Activated T-cell treated with anti-CD3 and anti-CD28 coated beads for 48 hours (primary cell): ENCODE data around the gene AKR7A3.
A peak's percentile ranks its signal among the peaks of the same experiment; 100 is the strongest.

Experiments
- DNase-seq: peaks from one replicate; pipeline ENCODE4 v3.0.0-alpha.2; 2020; ENCODE audit warnings: low read depth

Gene AKR7A3

DNA sequence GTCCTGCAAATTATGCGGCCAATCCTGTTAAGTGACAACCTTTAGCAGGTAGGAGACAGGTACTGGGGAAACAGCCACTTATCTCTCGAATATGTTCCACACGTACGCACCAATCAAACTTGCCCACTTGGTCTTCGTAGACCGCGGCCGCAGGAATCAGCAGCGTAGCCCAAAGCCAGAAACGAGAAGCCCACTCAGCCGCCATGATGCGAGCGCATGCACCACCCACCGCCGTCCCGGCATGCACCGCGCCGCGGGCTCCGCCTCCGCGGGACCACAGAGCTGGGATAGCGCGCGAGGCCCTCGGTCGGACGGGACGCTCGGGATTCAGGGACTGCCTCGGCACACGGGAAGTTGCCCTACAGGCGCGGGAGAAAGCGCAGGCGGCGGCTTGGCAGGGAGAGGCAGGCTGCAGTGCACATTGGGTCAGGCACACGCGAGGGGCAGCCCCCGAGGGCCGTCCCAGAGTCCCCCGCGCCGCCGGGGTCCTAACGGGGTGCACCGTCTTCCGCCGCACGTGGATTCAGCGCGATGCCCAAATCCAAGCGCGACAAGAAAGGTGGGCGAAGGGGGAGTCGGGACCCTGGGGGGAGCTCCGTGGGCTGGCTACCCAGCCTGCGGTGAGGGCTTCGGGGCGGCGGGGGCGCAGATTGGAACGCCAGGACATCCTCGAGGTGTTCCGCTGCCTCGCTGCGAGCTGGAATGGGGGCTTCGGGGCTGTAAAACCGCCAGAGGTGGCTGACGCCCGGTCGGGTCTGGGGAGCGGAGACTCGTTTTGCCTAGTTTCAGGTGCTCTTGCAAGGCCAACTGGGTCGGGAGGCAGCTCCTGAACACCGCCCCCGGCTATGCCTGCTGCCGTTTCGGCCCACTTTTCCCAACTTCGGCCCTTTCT, 37.0 kb downstream of the AKR7A3 start, which contains the start of the genes EMC1 and MRTO4:
EMC1 (minus strand) TSS at position 220 of the 892 bp plus-strand sequence; CDS start at position 205, 15 bp downstream.
MRTO4 (plus strand) TSS at position 501 of the 892 bp plus-strand sequence; CDS start at position 532, 31 bp downstream.
- peak; percentile 93 for DNase-seq

DNA sequence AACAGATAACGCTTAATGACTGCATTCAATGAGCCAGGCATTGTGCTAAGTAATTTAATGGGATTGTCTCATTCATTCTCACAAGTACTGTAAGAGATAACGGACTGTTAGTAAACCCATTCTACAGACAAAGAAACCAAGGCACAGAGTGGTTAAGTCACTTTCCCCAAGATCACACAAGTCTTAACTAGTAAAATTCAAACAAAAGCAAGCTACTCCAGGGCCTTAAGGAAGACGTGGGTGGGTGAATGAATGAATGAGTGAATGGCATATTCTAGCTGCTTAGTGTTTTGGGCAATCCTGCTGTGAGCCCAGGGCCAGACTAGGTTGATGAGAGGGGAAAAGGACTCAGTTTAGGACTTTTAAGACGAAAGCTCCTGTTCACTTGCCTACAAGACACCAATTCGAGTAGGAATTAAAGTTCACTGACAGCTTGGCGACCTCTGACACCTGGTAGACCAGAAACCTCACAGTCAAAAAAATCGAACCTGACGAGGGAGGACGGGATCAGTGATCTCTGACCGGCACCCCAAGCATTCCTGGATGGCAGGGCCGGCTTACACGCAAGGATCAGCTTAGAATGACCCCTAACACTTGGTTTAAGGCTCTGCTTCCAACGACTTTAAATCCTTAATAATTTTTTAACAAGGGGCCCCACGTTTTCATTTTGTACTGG, 37.8 kb downstream of the AKR7A3 start:
- DNase-seq = no peak

DNA sequence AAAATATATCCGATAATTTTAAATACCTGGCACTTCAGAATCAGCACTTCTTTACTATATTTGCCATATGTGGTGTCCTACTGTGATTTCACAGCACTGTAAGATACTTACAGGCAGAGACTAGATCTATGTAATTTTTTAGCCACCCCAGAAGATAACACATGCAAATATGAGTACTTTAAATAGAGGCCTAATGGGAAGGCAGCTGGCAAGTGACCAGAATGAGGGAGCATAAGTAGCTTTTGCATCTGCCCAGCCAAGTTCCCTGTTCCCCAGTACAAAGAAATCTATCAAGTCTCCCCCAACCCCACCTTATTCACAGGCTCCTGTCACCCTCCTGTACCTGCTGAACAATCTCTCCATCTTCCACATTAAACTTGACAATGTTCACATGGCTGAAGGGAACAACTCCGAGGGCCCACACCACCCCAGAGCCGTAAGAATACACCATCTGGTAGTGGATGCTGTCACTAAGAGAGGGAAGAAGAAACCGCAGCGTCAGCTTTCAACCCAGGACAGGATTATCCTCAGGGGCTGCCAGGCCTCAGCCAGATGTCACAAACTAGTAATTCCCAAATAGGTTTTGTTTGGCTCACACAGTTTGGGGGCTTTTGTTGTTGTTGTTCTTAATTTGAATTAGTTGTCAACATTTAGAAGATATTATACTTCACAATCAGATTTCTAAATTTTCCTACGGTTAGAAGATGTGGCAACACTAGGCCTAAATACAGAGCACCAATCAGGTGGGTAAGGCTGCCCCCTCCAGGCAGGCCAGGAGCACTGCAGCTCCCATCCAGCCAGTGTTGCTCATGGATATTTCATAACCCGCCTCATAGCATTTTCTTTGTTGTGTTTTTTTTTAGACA, 47.7 kb downstream of the AKR7A3 start:
- peak; percentile 61 for DNase-seq

DNA sequence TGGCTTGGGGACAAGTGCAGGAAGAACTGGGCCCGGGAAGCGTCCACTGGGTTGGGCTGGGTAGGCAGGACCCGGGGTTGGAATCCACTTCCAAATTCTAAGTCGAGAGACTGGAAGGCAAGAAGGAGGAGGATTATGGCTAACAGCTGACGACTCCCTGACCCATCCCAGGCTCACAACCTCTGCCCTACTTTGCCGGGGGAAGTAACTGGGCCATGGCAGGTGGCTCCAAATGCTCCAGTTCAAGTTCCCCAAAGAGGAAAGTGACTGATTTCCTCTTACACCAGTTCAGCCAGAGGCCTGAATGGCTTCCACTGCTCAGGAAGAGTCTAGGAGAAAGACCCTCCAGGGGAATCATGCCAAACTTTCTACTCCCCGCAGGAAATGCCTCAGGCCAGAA, 48.7 kb downstream of the AKR7A3 start:
- no peak for DNase-seq

DNA sequence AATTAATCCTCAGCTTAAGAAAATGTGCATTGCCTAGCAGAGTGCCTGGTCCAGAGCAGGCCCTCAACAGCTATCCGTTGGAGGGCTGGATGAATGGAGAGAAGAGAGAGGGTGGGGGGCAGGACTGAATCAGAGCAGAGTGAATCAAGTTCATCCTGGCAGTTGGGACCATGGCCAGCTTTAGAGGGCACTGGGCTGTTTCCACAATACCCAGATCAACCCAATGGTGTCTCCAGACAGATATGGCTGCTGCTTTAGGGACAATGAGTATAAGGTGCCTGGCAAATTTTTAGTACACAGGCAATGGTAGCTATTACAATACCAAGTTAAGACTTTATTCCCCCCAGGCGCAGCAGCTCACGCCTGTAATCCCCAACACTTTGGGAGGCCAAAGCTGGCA, 54.3 kb downstream of the AKR7A3 start:
- no peak for DNase-seq
